ENCODE results near the gene SYNPO. TPM values are rescaled to one million over a fixed set of nuclear protein-coding genes. Genes with fewer than 3 reads are reported as not detected.

SYNPO gene
- total RNA-seq, 2 donors from 2014 or later = 4.2 to 4.5 TPM

DNA sequence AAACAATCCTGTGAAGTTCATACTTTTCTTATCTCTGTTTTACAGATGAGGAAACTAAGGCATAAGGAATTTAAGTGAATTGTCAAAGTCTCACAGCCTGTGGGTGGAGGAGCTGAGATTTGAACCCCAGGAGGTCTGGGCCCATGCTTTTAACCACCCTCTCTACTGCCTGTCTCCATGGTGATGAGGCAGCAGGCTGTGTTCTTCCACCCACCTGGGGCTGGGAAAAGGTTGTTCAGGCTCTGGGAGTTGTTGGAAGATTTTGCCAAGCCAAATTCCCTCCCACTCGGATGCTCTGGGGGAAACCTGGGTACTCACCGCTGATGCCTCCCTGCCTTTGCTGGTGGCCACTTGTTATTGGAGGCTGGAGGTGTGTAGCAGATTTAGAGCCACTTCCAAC is 18.3 kb upstream of the SYNPO start:
- no peak overlapping the region for H3K9ac ChIP-seq (ENCODE audit: extremely low read depth, low read length, poor library complexity, severe bottlenecking)
- Mint-ChIP-seq H3K4me1 (peaks cover 31% of the 10 kb centered on the region), H3K36me3 (ENCODE audit: low read depth) (no peaks in the 10 kb centered on the region), H3K27ac (no peak overlapping the region), H3K4me3 (no peak overlapping the region), H3K27me3 (ENCODE audit: insufficient read depth) (peaks cover 31% of the 10 kb centered on the region), H3K9me3 (no peaks in the 10 kb centered on the region)
- H3K4me1 ChIP-seq (ENCODE audit: control insufficient read depth, insufficient read depth, low read length) = peaks cover 20% of the 10 kb centered on the region
- TF ChIP-seq, protein P1, sequence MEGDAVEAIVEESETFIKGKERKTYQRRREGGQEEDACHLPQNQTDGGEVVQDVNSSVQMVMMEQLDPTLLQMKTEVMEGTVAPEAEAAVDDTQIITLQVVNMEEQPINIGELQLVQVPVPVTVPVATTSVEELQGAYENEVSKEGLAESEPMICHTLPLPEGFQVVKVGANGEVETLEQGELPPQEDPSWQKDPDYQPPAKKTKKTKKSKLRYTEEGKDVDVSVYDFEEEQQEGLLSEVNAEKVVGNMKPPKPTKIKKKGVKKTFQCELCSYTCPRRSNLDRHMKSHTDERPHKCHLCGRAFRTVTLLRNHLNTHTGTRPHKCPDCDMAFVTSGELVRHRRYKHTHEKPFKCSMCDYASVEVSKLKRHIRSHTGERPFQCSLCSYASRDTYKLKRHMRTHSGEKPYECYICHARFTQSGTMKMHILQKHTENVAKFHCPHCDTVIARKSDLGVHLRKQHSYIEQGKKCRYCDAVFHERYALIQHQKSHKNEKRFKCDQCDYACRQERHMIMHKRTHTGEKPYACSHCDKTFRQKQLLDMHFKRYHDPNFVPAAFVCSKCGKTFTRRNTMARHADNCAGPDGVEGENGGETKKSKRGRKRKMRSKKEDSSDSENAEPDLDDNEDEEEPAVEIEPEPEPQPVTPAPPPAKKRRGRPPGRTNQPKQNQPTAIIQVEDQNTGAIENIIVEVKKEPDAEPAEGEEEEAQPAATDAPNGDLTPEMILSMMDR (conservative IDR thresholded peaks at IDR 0.05) = no peak
- no peak overlapping the region for H3K4me3 ChIP-seq (ENCODE audit: low read length)
- H3K9me3 ChIP-seq (ENCODE audit: control insufficient read depth, low read length) = no peaks in the 10 kb centered on the region
- WGBS, 2 experiments (ENCODE audit: insufficient coverage in 1 of 2, insufficient read length in 1 of 2) = 71% methylated on average over 2 of the region's 2 CpGs; no CpG with 5 or more reads in 1 of the 2 experiments
- H3K27me3 ChIP-seq (ENCODE audit: control insufficient read depth, insufficient read depth, low read length, poor library complexity, severe bottlenecking) = peaks cover 18% of the 10 kb centered on the region
- H3K36me3 ChIP-seq (ENCODE audit: control insufficient read depth, insufficient read depth, low read length) = no peaks in the 10 kb centered on the region
- peak; percentile 47 for DNase-seq
- H3K27ac ChIP-seq (ENCODE audit: low read depth, low read length) = no peak overlapping the region

DNA sequence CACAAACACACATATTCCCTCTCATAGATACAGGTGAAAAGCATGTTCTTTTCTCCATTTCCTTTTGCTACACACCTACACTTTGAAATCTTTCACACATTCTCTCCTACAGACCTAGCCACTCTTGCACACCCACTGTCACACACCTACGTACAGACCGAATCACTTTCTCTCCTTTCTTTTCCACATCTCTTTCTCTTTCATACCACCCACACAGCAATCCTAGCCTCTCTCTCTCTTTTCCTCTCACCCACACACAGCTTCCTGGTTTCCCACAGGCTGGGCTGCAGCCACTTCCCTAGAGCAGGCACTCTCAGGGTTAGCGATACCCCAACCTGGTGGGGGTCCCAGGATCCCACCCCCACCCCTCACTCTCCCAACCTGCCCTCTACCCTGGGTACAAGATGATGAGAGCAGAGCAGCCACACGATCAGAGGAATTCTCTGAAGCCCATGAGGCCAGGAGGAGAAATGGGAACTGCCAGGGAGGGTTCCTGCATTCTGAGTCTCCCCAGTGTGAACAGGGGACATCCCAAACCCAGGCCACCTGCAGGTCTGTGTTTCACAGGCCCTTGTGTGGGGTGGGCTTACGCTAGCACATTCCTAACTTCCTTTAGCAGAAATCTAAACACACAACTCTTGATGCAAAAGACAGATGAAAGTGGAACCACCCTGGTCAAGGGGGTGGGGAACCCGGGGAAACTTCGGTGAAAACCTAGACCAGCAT is 17.1 kb upstream of the SYNPO start:
- H3K36me3 ChIP-seq (ENCODE audit: control insufficient read depth, insufficient read depth, low read length) = no peaks in the 10 kb centered on the region
- TF ChIP-seq, protein P1 (conservative IDR thresholded peaks at IDR 0.05) = no peak
- Mint-ChIP-seq H3K36me3 (ENCODE audit: low read depth) (no peaks in the 10 kb centered on the region), H3K27me3 (ENCODE audit: insufficient read depth) (peaks cover 31% of the 10 kb centered on the region), H3K27ac (no peak overlapping the region), H3K4me1 (peaks cover 28% of the 10 kb centered on the region), H3K4me3 (peak overlapping the region; percentile 62), H3K9me3 (no peaks in the 10 kb centered on the region)
- H3K9me3 ChIP-seq (ENCODE audit: control insufficient read depth, low read length) = no peaks in the 10 kb centered on the region
- peaks cover 18% of the 10 kb centered on the region for H3K27me3 ChIP-seq (ENCODE audit: control insufficient read depth, insufficient read depth, low read length, poor library complexity, severe bottlenecking)
- peaks cover 20% of the 10 kb centered on the region for H3K4me1 ChIP-seq (ENCODE audit: control insufficient read depth, insufficient read depth, low read length)
- H3K9ac ChIP-seq (ENCODE audit: extremely low read depth, low read length, poor library complexity, severe bottlenecking) = no peak overlapping the region
- 82 to 89% methylated on average over 5 to 7 of the region's 7 CpGs for WGBS, 2 experiments (ENCODE audit: insufficient coverage in 1 of 2, insufficient read length in 1 of 2)
- H3K4me3 ChIP-seq (ENCODE audit: low read length) = no peak overlapping the region
- DNase-seq = no peak
- H3K27ac ChIP-seq (ENCODE audit: low read depth, low read length) = no peak overlapping the region

DNA sequence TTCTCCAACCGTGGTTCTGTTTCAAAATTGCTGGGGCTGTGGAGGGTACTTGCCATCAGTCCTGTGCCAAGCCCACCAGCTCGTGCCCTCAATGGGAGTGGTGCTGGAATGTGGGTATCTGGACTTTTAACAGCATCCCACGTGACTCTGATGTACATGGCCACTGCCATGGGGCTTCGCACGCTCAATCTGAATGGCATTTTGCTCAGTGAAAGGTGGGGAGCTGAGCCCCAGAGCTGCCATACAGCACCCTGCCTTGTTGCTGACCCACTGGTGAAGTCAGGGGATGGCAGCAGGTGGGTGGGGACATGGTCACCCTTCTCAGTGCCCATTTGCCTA is 16.6 kb upstream of the SYNPO start:
- DNase-seq = peak; percentile 46
- no peaks in the 10 kb centered on the region for H3K36me3 ChIP-seq (ENCODE audit: control insufficient read depth, insufficient read depth, low read length)
- H3K9me3 Mint-ChIP-seq = no peaks in the 10 kb centered on the region
- H3K9ac ChIP-seq (ENCODE audit: extremely low read depth, low read length, poor library complexity, severe bottlenecking) = no peak overlapping the region
- H3K27ac Mint-ChIP-seq = no peak overlapping the region
- no peaks in the 10 kb centered on the region for H3K36me3 Mint-ChIP-seq (ENCODE audit: low read depth)
- peaks cover 27% of the 10 kb centered on the region for H3K4me1 Mint-ChIP-seq
- peaks cover 20% of the 10 kb centered on the region for H3K4me1 ChIP-seq (ENCODE audit: control insufficient read depth, insufficient read depth, low read length)
- TF ChIP-seq, protein P1 (conservative IDR thresholded peaks at IDR 0.05) = no peak
- H3K27me3 ChIP-seq (ENCODE audit: control insufficient read depth, insufficient read depth, low read length, poor library complexity, severe bottlenecking) = peaks cover 18% of the 10 kb centered on the region
- H3K9me3 ChIP-seq (ENCODE audit: control insufficient read depth, low read length) = no peaks in the 10 kb centered on the region
- peak overlapping the region; percentile 62 for H3K4me3 Mint-ChIP-seq
- peaks cover 31% of the 10 kb centered on the region for H3K27me3 Mint-ChIP-seq (ENCODE audit: insufficient read depth)
- H3K27ac ChIP-seq (ENCODE audit: low read depth, low read length) = no peak overlapping the region
- WGBS, 2 experiments (ENCODE audit: insufficient coverage in 1 of 2, insufficient read length in 1 of 2) = 83 to 85% methylated on average over 5 of the region's 5 CpGs
- no peak overlapping the region for H3K4me3 ChIP-seq (ENCODE audit: low read length)
